ENCODE measurements around the gene FRAS1.
"Not testable (repeated sequence)": the region's sequence is repeated elsewhere in the genome, so short reads cannot be mapped to it uniquely, and the experiment has no call there.

The FRAS1 gene

DNA sequence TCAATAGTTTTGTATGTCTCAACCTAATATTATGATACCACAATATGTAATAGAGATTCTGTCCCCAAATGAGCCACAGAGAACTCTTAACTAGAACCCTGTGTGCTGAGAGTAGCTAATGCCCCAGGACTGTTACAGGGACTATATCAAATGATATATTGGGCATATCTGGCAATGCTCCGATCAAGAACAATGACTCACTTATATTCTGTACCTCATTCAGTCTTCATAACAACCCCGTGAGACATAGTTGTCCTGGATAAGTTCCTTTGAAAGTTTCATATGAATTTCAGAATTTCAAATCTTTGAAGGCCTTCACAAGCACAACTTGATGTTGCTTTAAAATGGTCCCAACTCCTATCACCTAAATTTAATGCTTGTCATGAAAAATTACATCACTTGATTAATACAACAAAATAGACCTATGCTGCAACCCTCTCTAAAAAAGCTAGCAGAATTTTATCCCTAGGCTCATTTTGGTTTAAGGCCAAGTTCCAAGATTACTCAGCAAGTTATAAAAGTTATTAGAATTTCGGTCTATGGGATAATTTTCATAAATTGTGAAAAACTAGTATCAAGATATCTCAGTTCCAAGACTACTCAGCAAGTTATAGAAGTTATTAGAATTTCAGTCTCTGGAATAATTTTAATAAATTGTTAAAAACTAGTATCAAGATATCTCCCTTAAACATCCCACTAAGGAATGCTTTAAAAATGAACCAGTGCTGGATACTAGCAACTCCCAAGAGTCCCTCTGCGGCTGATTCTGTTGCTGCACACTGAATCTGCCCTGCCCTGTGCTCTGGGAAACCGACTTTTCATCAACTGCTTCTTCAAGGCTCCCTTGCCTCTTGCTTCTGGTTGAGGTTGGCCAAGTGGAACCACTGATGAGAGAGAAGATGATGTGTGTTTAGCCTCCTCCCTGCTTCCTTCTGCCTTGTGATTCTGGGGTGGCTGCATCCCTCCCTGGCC lies 488.4 kb downstream of the FRAS1 start:
- DNase-seq (ENCODE audit: low read depth in 2 of 2), result no peak

DNA sequence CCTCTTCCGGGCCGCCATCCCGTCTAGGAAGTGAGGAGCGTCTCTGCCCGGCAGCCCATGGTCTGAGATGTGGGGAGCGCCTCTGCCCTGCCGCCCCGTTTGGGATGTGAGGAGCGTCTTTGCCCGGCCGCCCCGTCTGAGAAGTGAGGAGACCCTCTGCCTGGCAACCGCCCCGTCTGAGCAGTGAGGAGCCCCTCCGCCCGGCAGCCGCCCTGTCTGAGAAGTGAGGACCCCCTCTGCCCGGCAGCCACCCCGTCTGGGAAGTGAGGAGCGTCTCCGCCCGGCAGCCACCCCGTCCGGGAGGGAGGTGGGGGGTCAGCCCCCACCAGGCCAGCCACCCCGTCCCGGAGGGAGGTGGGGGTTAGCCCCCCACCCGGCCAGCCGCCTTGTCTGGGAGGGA lies 490.8 kb downstream of the FRAS1 start:
- not testable (repeated sequence) for DNase-seq (ENCODE audit: low read depth in 2 of 2)

DNA sequence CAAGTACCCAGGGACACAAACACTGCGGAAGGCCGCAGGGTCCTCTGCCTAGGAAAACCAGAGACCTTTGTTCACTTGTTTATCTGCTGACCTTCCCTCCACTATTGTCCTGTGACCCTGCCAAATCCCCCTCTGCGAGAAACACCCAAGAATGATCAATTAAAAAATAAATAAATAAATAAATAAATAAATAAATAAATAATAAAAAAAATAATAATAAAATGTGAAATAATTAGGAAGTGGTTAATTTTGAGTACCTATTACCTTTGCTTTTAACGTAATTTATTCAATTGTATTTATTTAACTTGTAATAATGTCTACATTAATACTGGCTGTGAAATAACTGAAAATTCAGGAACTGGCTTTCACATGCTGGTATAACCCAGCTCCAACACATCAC lies 491.8 kb downstream of the FRAS1 start:
- DNase-seq (ENCODE audit: low read depth in 2 of 2), result not testable (repeated sequence)

- no peak for DNase-seq (ENCODE audit: low read depth in 2 of 2)
Measured at GRCh38 chr4:78551420-78552351, 494.6 kb downstream of the FRAS1 start, which contains the start of gene ANXA3. ANXA3 (plus strand) TSS chr4:78551770; CDS start chr4:78554474, 2,704 bp downstream.

GRCh38 chr4:78552389-78553042 lies 495.4 kb downstream of the FRAS1 start:
- no peak for DNase-seq (ENCODE audit: low read depth in 2 of 2)

- no peak for DNase-seq (ENCODE audit: low read depth in 2 of 2)
Measured at GRCh38 chr4:78553043-78553396, 495.9 kb downstream of the FRAS1 start.

GRCh38 chr4:78553529-78554060 lies 496.5 kb downstream of the FRAS1 start:
- no peak for DNase-seq (ENCODE audit: low read depth in 2 of 2)

GRCh38 chr4:78556665-78557064 lies 499.5 kb downstream of the FRAS1 start:
- no peak for DNase-seq (ENCODE audit: low read depth in 2 of 2)

GRCh38 chr4:78557841-78558240 lies 500.7 kb downstream of the FRAS1 start:
- no peak for DNase-seq (ENCODE audit: low read depth in 2 of 2)

DNA sequence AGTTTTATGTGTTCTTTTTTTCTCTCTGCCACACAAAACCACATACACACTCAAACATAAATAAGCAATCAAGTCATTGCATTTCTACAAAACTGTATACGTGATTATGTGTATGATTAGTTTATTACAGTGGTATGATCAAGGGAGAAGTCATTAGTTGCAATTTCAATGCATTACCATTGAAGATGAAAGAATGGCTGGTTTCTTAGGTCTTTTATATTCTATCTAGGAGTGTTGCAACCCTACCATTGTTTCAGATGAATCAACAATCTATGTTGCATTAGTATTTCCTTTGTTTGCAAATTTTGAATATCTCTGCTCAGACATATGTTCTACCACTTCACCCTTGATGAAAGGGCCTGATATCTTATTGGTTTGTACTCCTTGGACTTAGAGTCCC lies 501.3 kb downstream of the FRAS1 start:
- no peak for DNase-seq (ENCODE audit: low read depth in 2 of 2)

GRCh38 chr4:78560296-78560963 lies 503.3 kb downstream of the FRAS1 start:
- peak; percentile 71 to 77 for DNase-seq (ENCODE audit: low read depth in 2 of 2)

DNA sequence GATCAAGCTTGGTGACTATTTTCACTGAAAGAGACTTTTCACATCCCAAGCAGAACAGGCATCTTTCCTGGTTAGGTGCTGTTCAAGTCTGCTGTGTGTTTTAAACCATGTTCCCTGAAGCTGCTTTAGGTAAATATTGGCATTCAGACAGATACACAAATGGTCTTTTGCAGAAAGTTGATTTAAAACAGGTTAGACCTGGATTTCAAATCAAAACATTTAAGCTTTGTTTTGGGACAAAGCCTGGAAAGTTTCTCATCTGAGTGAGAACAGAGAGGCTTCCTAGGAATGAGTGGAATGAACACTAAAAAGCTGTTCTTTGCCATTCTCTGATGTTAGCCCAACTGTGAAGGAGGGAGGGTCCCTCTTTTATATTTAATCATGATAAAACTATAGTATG lies 504.6 kb downstream of the FRAS1 start:
- DNase-seq (ENCODE audit: low read depth in 2 of 2), result no peak

- DNase-seq (ENCODE audit: low read depth in 2 of 2), result no peak
Measured at GRCh38 chr4:78562687-78563086, 505.6 kb downstream of the FRAS1 start.

DNA sequence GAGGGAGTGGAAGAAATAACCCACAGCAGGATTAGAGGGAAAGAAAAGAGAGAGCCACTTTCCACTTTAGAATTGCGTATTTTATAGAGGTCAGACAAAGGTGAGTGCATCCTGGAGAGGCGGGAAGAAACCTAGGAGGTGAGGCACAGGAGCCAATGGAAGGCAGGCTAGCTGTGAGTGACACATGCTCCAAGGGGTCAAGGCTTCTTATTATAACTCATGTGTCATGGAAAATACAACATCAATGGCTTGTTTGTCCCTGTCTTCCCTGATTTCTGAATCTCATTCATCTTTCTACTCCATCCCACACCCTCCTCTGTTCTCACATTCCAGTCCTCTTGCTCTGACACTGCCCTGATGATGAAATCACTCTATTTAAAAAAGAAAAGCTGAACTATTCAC lies 508.8 kb downstream of the FRAS1 start:
- DNase-seq (ENCODE audit: low read depth in 2 of 2), result peak in 1 of 2 experiments; percentile 30

GRCh38 chr4:78566834-78567499 lies 509.8 kb downstream of the FRAS1 start:
- DNase-seq (ENCODE audit: low read depth in 2 of 2), result no peak

DNA sequence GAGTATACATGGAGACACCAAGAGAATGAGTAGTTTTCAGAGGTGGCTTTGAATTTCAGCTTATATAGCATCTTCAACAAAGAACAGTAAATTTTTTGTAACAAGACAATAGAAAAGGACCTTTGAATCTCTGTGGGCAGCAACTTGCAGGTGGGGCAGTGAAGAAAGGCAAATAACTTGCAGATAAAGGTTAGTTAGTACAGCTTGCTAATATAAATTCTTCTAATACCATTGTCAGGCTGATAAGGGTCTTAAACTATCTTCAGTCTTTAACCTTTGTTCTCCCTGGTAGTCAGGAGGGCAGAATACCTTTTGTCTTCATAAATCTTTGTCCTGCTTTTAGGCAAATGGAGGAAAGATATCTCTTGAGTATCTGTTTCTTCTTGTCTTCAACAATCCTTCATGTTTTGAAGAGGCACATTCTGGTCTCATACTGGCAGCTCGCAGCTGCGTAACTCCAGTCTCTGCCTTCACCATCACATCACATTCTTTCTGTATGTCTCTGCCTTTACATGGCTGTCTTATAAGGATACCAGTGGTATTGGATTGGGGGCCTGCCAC lies 510.5 kb downstream of the FRAS1 start:
- DNase-seq (ENCODE audit: low read depth in 2 of 2), result no peak

DNA sequence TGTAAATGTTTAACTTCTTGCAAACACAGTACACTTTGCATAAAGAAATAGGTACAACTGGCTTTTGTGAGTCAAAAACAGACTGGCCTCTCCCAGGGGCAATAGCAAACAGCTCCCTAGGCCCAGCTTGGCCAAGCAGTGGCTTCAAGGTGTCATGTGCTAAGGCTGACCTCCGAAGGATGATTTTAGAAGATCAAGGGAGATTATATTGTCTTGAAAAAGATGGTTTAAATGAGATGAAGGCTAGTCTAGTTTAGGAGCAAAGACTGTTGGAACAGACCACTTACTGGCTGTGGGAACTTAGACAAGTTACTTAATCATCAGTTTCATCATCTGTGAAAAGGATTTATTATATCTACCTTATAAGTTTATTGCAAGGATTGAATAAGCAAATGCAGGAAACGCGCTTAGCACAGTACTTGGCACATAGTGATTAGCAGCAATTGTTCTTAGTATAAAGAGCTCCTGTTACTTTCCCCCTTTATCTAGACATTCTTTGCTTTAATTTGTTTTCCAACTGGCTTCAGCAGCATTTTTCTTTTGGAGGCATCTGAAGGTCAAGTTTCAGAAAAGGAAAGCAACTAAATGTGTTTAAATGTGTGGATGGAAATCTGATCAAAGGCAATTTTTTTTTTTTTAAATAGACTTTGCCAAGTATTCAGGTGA lies 511.6 kb downstream of the FRAS1 start:
- DNase-seq (ENCODE audit: low read depth in 2 of 2), result no peak

GRCh38 chr4:78569306-78569821 lies 512.2 kb downstream of the FRAS1 start:
- DNase-seq (ENCODE audit: low read depth in 2 of 2), result peak; percentile 66 to 68

GRCh38 chr4:78570117-78570516 lies 513.0 kb downstream of the FRAS1 start:
- no peak for DNase-seq (ENCODE audit: low read depth in 2 of 2)

All from fibroblast of skin of left biceps (primary cell).